Activated naive CD8-positive, alpha-beta T cell treated with anti-CD3 and anti-CD28 coated beads for 36 hours (primary cell): ENCODE measurements around the gene BAG1. TPM values are rescaled to one million over a fixed set of nuclear protein-coding genes. Genes with fewer than 3 reads are reported as not detected.

Experiments used
- DNase-seq: peaks from one replicate; pipeline ENCODE4 v3.0.0; 2021
- H3K27ac Mint-ChIP-seq: one replicate; pipeline ENCODE4 v1.8.0; 2022; ENCODE audit warnings: mild to moderate bottlenecking, moderate library complexity, mixed read lengths
- H3K27me3 Mint-ChIP-seq: one replicate; pipeline ENCODE4 v1.8.0; 2022; ENCODE audit warnings: mild to moderate bottlenecking, mixed read lengths
- H3K36me3 Mint-ChIP-seq: one replicate; pipeline ENCODE4 v1.8.0; 2021; ENCODE audit warnings: mild to moderate bottlenecking, mixed read lengths
- H3K4me1 Mint-ChIP-seq: one replicate; pipeline ENCODE4 v1.8.0; 2021; ENCODE audit warnings: mixed read lengths
- H3K4me3 Mint-ChIP-seq: one replicate; pipeline ENCODE4 v1.8.0; 2022; ENCODE audit warnings: mild to moderate bottlenecking, moderate library complexity, mixed read lengths
- H3K9me3 Mint-ChIP-seq: one replicate; pipeline ENCODE4 v1.8.0; 2022; ENCODE audit warnings: mixed read lengths
- total RNA-seq, 2 experiments: library from RNA; stranded (reverse); gene quantifications; one replicate each; pipeline ENCODE4 v1.2.3, GENCODE V29; 2021

The BAG1 gene
- total RNA-seq, 2 experiments from 2014 or later, result 87.2 to 90.9 TPM

DNA sequence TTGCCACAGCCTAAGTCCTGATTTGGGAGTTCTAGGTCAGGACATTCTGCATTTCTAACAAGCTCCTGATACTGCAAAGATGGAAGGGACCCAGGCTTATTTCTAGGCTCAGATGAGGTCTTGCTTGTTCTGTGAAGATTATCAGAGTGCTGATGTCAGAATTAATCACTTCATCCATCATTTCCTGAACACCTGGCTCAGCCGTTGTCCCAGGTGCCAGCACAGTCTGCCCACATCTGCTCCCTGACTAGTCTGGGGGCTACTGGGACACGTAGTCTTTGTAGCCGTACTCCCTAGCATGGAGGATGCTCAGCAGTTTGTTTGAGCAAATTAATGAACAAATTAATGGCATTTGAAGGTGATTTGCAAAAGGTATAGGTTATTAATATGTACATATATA lies 42.5 kb downstream of the BAG1 start:
- Mint-ChIP-seq H3K27me3 (no peaks in the 10 kb centered on the region), H3K36me3 (no peaks in the 10 kb centered on the region), H3K27ac (no peak overlapping the region), H3K4me1 (peaks cover 11% of the 10 kb centered on the region), H3K9me3 (no peaks in the 10 kb centered on the region), H3K4me3 (no peak overlapping the region)
- DNase-seq, result no peak

GRCh38 chr9:33221568-33221884 lies 43.0 kb downstream of the BAG1 start:
- H3K4me3 Mint-ChIP-seq, result no peak overlapping the region

GRCh38 chr9:33220681-33221567 lies 43.6 kb downstream of the BAG1 start:
- Mint-ChIP-seq H3K4me1 (peaks cover 10% of the 10 kb centered on the region), H3K36me3 (no peaks in the 10 kb centered on the region), H3K27ac (no peak overlapping the region), H3K9me3 (no peaks in the 10 kb centered on the region), H3K4me3 (no peak overlapping the region), H3K27me3 (no peaks in the 10 kb centered on the region)
- DNase-seq, result no peak

More at GRCh38 chr9:33221568-33221884, 43.0 kb downstream of the BAG1 start:
- H3K4me1 Mint-ChIP-seq, result peaks cover 10% of the 10 kb centered on the region
- H3K27ac Mint-ChIP-seq, result no peak overlapping the region
- H3K27me3 Mint-ChIP-seq, result no peaks in the 10 kb centered on the region
- no peaks in the 10 kb centered on the region for H3K36me3 Mint-ChIP-seq
- no peak for DNase-seq
- H3K9me3 Mint-ChIP-seq, result no peaks in the 10 kb centered on the region

- no peak for DNase-seq
- H3K27ac Mint-ChIP-seq, result no peak overlapping the region
- H3K36me3 Mint-ChIP-seq, result no peaks in the 10 kb centered on the region
- no peak overlapping the region for H3K4me3 Mint-ChIP-seq
- H3K9me3 Mint-ChIP-seq, result no peaks in the 10 kb centered on the region
- H3K27me3 Mint-ChIP-seq, result no peaks in the 10 kb centered on the region
- no peaks in the 10 kb centered on the region for H3K4me1 Mint-ChIP-seq
These were observed 52.7 kb downstream of the BAG1 start for GRCh38 chr9:33211695-33212393.

DNA sequence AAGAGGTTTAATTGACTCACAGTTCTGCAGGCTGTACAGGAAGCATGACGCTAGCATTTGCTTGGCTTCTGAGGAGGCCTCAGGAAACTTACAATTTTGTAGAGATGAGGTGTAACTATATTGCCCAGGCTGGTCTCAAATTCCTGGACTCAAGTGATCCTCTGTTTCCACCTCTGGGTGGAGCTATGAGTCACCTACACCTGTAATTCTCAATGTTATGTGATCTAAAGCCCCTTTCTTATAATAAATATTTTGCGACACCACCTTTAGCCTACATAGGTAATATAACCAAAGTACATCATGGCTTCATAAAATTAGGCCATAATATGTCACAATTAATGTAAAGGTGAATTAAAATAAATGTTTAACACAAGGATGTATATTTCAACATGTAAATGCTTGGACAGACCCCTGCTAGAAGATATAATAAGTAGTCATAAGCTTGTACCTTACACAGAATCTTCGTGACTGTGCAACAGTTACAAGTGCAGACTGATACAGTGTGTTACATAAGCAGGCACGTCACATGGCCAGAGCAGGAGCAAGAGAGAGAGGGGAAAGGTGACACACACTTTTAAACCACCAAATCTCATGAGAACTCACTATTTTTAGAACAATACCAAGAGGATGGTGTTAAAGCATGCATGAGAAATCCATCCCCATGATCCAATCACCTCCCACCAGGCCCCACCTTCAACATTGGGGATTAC lies 54.3 kb downstream of the BAG1 start:
- H3K36me3 Mint-ChIP-seq, result no peaks in the 10 kb centered on the region
- H3K27me3 Mint-ChIP-seq, result no peaks in the 10 kb centered on the region
- DNase-seq, result no peak
- H3K27ac Mint-ChIP-seq, result no peak overlapping the region
- H3K4me3 Mint-ChIP-seq, result no peak overlapping the region
- H3K9me3 Mint-ChIP-seq, result no peaks in the 10 kb centered on the region
- H3K4me1 Mint-ChIP-seq, result no peaks in the 10 kb centered on the region

DNA sequence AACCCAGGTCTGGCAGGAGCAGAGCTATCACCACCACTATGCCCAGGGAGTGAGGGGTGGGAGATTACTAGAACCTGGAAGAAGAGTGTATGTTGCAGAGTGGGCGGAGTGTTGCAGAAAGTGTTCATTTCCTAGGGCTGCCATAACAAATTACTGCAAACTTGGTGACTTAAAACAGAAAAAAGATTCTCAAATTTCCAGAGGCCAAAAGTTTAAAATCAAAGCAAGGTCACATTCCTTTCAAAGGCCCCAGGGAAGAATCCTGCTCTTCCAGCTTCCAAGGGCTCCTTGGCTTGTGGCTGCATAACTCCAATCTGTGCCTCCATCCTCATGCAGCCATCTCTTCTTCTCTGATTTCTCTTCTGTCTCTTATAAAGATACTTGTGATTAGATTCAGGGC lies 55.1 kb downstream of the BAG1 start:
- H3K4me3 Mint-ChIP-seq, result no peak overlapping the region
- no peaks in the 10 kb centered on the region for H3K36me3 Mint-ChIP-seq
- no peaks in the 10 kb centered on the region for H3K4me1 Mint-ChIP-seq
- H3K9me3 Mint-ChIP-seq, result no peaks in the 10 kb centered on the region
- no peak for DNase-seq
- H3K27ac Mint-ChIP-seq, result no peak overlapping the region
- H3K27me3 Mint-ChIP-seq, result no peaks in the 10 kb centered on the region

GRCh38 chr9:33202552-33203201 lies 61.8 kb downstream of the BAG1 start:
- Mint-ChIP-seq H3K4me1 (peaks cover 9% of the 10 kb centered on the region), H3K9me3 (no peaks in the 10 kb centered on the region), H3K27ac (peak overlapping the region; percentile 7), H3K36me3 (no peaks in the 10 kb centered on the region), H3K27me3 (no peaks in the 10 kb centered on the region), H3K4me3 (peak overlapping the region; percentile 12)
- peak; percentile 46 for DNase-seq

Other genes with a start within 250 kb of the BAG1 start
- gene DNAJA1, start 239.4 kb downstream of the BAG1 start, total RNA-seq, result 100 to 1,000 TPM; 222 to 223 TPM
- 10 to 100 TPM; 27.0 to 28.9 TPM for gene SMU1, start 188.0 kb downstream of the BAG1 start, total RNA-seq
- 10 to 100 TPM; 33.5 to 35.0 TPM for gene B4GALT1, start 97.4 kb downstream of the BAG1 start, total RNA-seq
- gene SPINK4, start 24.5 kb downstream of the BAG1 start, total RNA-seq, result not detected
- gene CHMP5, start 341 bp upstream of the BAG1 start, total RNA-seq, result 10 to 100 TPM; 73.9 to 75.4 TPM
- 10 to 100 TPM; 38.9 to 40.8 TPM for gene NFX1, start 25.8 kb upstream of the BAG1 start, total RNA-seq
- not detected for gene AQP7, start 137.9 kb upstream of the BAG1 start, total RNA-seq
- gene AQP3, start 182.9 kb upstream of the BAG1 start, total RNA-seq, result 1 to 10 TPM; 2.3 to 2.9 TPM
- gene NOL6, start 209.2 kb upstream of the BAG1 start, total RNA-seq, result 10 to 100 TPM; 80.8 to 82.2 TPM